WI38 (cell line): ENCODE data around the gene GPR18.

Experiments used
- H3K4me3 ChIP-seq: 2 replicates; pipeline ENCODE4 v1.5.1; 2011; ENCODE audit warnings: low read depth, mild to moderate bottlenecking, control low read depth, low read length
- CTCF ChIP-seq: IDR thresholded peaks from 2 replicates; pipeline ENCODE4 v1.5.1; 2012; ENCODE audit warnings: low read depth, mild to moderate bottlenecking, control low read depth, low read length

Gene GPR18

GRCh38 chr13:99221567-99222239 is 36.5 kb downstream of the GPR18 start:
- no peak for TF ChIP-seq CTCF
- H3K4me3 ChIP-seq: no peak overlapping the region

GRCh38 chr13:99220199-99220935 is 37.8 kb downstream of the GPR18 start:
- no peak for TF ChIP-seq CTCF
- H3K4me3 ChIP-seq: no peak overlapping the region

- no peak for TF ChIP-seq CTCF
Measured at GRCh38 chr13:99218969-99219368, 39.2 kb downstream of the GPR18 start.

GRCh38 chr13:99218545-99218944 is 39.6 kb downstream of the GPR18 start:
- no peak overlapping the region for H3K4me3 ChIP-seq
- TF ChIP-seq CTCF: no peak

More at GRCh38 chr13:99218969-99219368, 39.2 kb downstream of the GPR18 start:
- no peak overlapping the region for H3K4me3 ChIP-seq

- H3K4me3 ChIP-seq: no peak overlapping the region
- TF ChIP-seq CTCF: no peak
Measured at GRCh38 chr13:99218126-99218525, 40.1 kb downstream of the GPR18 start.

- no peak for TF ChIP-seq CTCF
- no peak overlapping the region for H3K4me3 ChIP-seq
Measured at GRCh38 chr13:99217461-99218110, 40.6 kb downstream of the GPR18 start.
